ENCODE measurements around the gene EID2B.

GRCh38 chr19:39506598-39506943 lies 26.1 kb downstream of the EID2B start:
- TF ChIP-seq SRSF9 (IDR thresholded peaks at IDR 0.05; ENCODE audit: borderline replicate concordance, insufficient read depth, low read depth, low read length, poor library complexity, severe bottlenecking) (no peak), SMC3 (IDR thresholded peaks at IDR 0.05; ENCODE audit: low read length) (no peak), SP1 (IDR thresholded peaks at IDR 0.05) (no peak), SP1 (CRISPR knock-in tag; IDR thresholded peaks at IDR 0.05) (no peak), HOMEZ (CRISPR knock-in tag; IDR thresholded peaks at IDR 0.05; ENCODE audit: low read depth) (no peak), TEAD2 (CRISPR knock-in tag; IDR thresholded peaks at IDR 0.05) (no peak)

Measured in HepG2 (cell line).